PFSK-1 (cell line): ENCODE data around the gene PARP15.

Source experiments
- FOXP2 ChIP-seq: optimal IDR thresholded peaks from 2 replicates; pipeline ENCODE3; 2011; ENCODE audit warnings: borderline replicate concordance, control low read depth, inconsistent platforms; ENCODE audit not compliant: insufficient read depth; ENCODE audit errors: extremely low read length, extremely low read depth
- POLR2AphosphoS5 ChIP-seq: IDR thresholded peaks from 2 replicates; pipeline ENCODE4 v1.6.1; 2012; ENCODE audit warnings: low read depth, mild to moderate bottlenecking, control low read depth, low read length, moderate library complexity
- REST ChIP-seq, 2 experiments: IDR thresholded peaks; 2 replicates each; pipeline versions ENCODE4 v1.6.1 to v1.8.0; 2011 to 2012; ENCODE audit warnings: low read depth in 2 of 2, low read length in 2 of 2, control low read depth in 1 of 2, inconsistent platforms in 1 of 2, mild to moderate bottlenecking in 1 of 2, moderate library complexity in 1 of 2; ENCODE audit not compliant: insufficient read depth in 1 of 2
- SIN3A ChIP-seq: IDR thresholded peaks from 2 replicates; pipeline ENCODE4 v1.6.1; 2012; ENCODE audit warnings: mild to moderate bottlenecking, low read length, moderate library complexity, borderline replicate concordance; ENCODE audit not compliant: insufficient read depth
- TAF1 ChIP-seq: IDR thresholded peaks from 2 replicates; pipeline ENCODE4 v1.6.1; 2012; ENCODE audit warnings: low read length, control low read depth, borderline replicate concordance; ENCODE audit not compliant: insufficient read depth

Gene PARP15

DNA sequence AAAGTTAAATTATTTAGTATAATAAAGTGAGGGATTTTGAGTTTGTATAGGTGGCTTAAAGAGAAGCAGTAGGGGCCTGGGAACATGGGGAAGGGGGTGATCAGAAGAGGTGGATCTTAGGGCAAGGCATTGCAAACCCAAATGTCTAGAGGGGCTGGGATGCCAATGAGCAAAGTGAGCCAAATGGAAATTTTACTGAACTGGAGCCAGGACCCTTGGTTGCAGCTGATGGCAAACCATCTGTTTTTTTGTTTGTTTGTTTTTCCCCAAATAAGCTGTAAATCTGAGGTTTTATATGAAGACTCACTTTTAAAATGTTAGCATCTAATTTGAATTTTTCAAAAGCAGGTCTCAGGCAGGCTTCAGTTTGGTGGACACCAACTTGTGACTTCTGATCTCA lies 88.4 kb downstream of the PARP15 start:
- TF ChIP-seq REST (IDR thresholded peaks at IDR 0.05; ENCODE audit: insufficient read depth in 1 of 2, low read depth in 2 of 2, low read length in 2 of 2) = no peak
- TF ChIP-seq SIN3A = no peak
- no peak for TF ChIP-seq POLR2AphosphoS5
- TF ChIP-seq TAF1 = no peak
- no peak for TF ChIP-seq FOXP2

DNA sequence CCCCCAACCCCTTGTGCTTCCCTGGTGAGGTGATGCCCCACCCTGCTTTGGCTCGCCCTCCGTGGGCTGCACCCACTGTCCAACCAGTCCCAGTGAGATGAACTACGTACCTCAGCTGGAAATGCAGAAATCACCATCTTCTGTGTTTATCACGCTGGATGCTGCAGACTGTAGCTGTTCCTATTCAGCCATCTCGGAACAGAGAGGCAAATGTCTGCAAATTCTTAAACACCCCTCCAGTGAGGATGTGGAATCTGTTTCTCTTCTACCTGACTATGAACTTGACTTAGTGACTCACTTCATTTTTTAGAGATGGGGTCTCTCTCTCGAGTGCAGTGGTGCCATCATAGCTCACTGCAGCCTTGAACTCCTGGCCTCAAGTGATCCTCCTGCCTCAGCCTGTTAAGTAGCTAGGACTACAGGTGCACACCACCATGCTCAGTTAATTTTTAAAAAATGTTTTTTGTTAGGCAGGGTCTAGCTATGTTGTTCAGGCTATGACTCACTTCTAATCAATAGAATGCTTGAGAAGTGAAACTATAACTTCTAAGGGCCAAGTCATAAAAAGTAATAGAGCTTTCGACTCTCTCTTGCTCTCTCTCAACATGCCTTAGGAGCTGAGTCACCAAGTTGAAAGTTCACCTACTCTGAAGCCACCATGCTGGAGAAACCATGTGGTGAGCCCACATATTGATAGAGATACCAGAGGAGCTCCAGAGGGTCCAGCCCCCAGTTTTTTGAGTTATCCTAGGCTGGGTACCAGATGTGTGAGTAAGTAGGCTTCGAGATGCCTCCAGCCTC lies 91.7 kb downstream of the PARP15 start:
- TF ChIP-seq TAF1 = no peak
- no peak for TF ChIP-seq FOXP2
- TF ChIP-seq SIN3A = no peak
- TF ChIP-seq REST (IDR thresholded peaks at IDR 0.05; ENCODE audit: insufficient read depth in 1 of 2, low read depth in 2 of 2, low read length in 2 of 2) = no peak
- no peak for TF ChIP-seq POLR2AphosphoS5

DNA sequence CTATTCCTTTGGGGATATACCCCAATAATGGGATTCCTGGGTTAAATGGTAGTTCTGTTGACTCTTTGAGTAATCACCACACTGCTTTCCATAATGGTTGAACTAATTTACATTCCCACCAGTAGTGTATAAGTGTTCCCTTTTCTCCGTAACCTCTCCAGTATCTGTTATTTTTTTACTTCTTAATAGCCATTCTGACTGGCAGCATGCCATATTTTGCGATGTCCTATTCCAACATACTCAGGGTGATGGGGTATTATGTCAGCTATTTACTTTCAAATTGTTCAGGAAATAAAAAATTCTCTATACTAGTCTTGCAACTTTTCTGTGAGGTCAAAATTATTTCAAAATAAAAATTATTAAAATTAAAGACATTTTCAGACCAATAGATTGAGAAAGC lies 94.1 kb downstream of the PARP15 start:
- no peak for TF ChIP-seq FOXP2
- no peak for TF ChIP-seq SIN3A
- TF ChIP-seq REST (IDR thresholded peaks at IDR 0.05; ENCODE audit: insufficient read depth in 1 of 2, low read depth in 2 of 2, low read length in 2 of 2) = no peak

- TF ChIP-seq POLR2AphosphoS5 (no peak), TAF1 (no peak), REST (IDR thresholded peaks at IDR 0.05; ENCODE audit: insufficient read depth in 1 of 2, low read depth in 2 of 2, low read length in 2 of 2) (no peak)
Measured at GRCh38 chr3:122674339-122674738, 96.9 kb downstream of the PARP15 start.

- TF ChIP-seq REST (IDR thresholded peaks at IDR 0.05; ENCODE audit: insufficient read depth in 1 of 2, low read depth in 2 of 2, low read length in 2 of 2) (no peak), SIN3A (no peak), POLR2AphosphoS5 (no peak), TAF1 (no peak), FOXP2 (no peak)
Measured at GRCh38 chr3:122676759-122677158, 99.3 kb downstream of the PARP15 start.
